IMR-90 (cell line): Measurements from ENCODE around the gene ENPP6. TPM values are rescaled to one million over a fixed set of nuclear protein-coding genes. Genes with fewer than 3 reads are reported as not detected.

Experiments used
- ATAC-seq: fragments of 200-7000 bp; cut with Tn5 transposase; 2 replicates; pipeline ENCODE4 v1.9.1; 2020; ENCODE audit warnings: low read depth, mild to moderate bottlenecking, moderate library complexity
- BruUV-seq: library from RNA; stranded (reverse); fragments of 400-500 nt; replicated peaks from 2 replicates; lab custom pipeline; 2021; lab: Mats Ljungman, UMichigan
- CTCF ChIA-PET: fragments of 300-600 bp; formaldehyde crosslinking; extraction: SDS; loops from one replicate; lab custom pipeline; 2021; ENCODE audit warnings: antibody characterized with exemption; lab: Yijun Ruan, JAX
- POLR2A ChIA-PET: fragments of 300-600 bp; sonication (Branson Sonifier 250); formaldehyde crosslinking; loops from one replicate; lab custom pipeline; 2022; ENCODE audit warnings: antibody characterized with exemption; ENCODE audit not compliant: unreplicated experiment; lab: Charles Lee
- DNase-seq: peaks from one replicate; pipeline ENCODE4 v3.0.0; 2013
- H2AFZ ChIP-seq: replicated peaks from 2 replicates; pipeline ENCODE3; 2013; ENCODE audit warnings: low read length, mild to moderate bottlenecking; ENCODE audit not compliant: poor library complexity
- H2AK5ac ChIP-seq: 2 replicates; pipeline ENCODE4 v1.6.1; 2013; ENCODE audit warnings: low read depth, low read length, inconsistent platforms
- H2AK9ac ChIP-seq: replicated peaks from 2 replicates; pipeline ENCODE3; 2013; ENCODE audit warnings: mild to moderate bottlenecking, low read depth, low read length, moderate library complexity; ENCODE audit not compliant: poor library complexity
- H2BK120ac ChIP-seq: 2 replicates; pipeline ENCODE4 v1.6.1; 2013; ENCODE audit warnings: low read depth, low read length, inconsistent platforms
- H2BK15ac ChIP-seq: 3 replicates; pipeline ENCODE4 v1.6.1; 2013; ENCODE audit warnings: low read depth, low read length, inconsistent platforms
- H2BK20ac ChIP-seq: 2 replicates; pipeline ENCODE4 v1.6.1; 2013; ENCODE audit warnings: low read depth, mild to moderate bottlenecking, inconsistent platforms, low read length, moderate library complexity
- H2BK5ac ChIP-seq: 2 replicates; pipeline ENCODE4 v1.6.1; 2013; ENCODE audit warnings: mild to moderate bottlenecking, low read depth, low read length, inconsistent platforms; ENCODE audit not compliant: poor library complexity, severe bottlenecking
- H3K14ac ChIP-seq: replicated peaks from 2 replicates; pipeline ENCODE4 v1.6.1; 2013; ENCODE audit warnings: low read depth, low read length, inconsistent platforms
- H3K18ac ChIP-seq: 2 replicates; pipeline ENCODE4 v1.6.1; 2013; ENCODE audit warnings: low read depth, low read length, control low read depth
- H3K23ac ChIP-seq: 2 replicates; pipeline ENCODE4 v1.6.1; 2013; ENCODE audit warnings: low read depth, low read length, inconsistent platforms
- H3K27ac ChIP-seq: 2 replicates; pipeline ENCODE4 v1.5.1; 2013; ENCODE audit warnings: mild to moderate bottlenecking, control low read depth, low read length; ENCODE audit not compliant: insufficient read depth
- H3K27me3 ChIP-seq: 2 replicates; pipeline ENCODE4 v1.6.1; 2013; ENCODE audit warnings: low read length; ENCODE audit not compliant: control insufficient read depth, insufficient read depth
- H3K36me3 ChIP-seq: 2 replicates; pipeline ENCODE4 v1.6.1; 2013; ENCODE audit warnings: low read length, mixed read lengths; ENCODE audit not compliant: control insufficient read depth, insufficient read depth
- H3K4ac ChIP-seq: 2 replicates; pipeline ENCODE4 v1.6.1; 2013; ENCODE audit warnings: low read depth, low read length, inconsistent platforms
- H3K4me1 ChIP-seq: 2 replicates; pipeline ENCODE4 v1.6.1; 2013; ENCODE audit warnings: low read length, mixed read lengths; ENCODE audit not compliant: control insufficient read depth, insufficient read depth
- H3K4me2 ChIP-seq: 2 replicates; pipeline ENCODE4 v1.6.1; 2013; ENCODE audit warnings: low read depth, mild to moderate bottlenecking, control low read depth, low read length, moderate library complexity
- H3K4me3 ChIP-seq: 2 replicates; pipeline ENCODE4 v1.5.1; 2013; ENCODE audit warnings: low read depth, mild to moderate bottlenecking, control low read depth, low read length, moderate library complexity; ENCODE audit not compliant: insufficient read depth
- H3K56ac ChIP-seq: 2 replicates; pipeline ENCODE4 v1.6.1; 2013; ENCODE audit warnings: low read length, inconsistent platforms; ENCODE audit not compliant: insufficient read depth; ENCODE audit errors: extremely low read depth
- H3K79me1 ChIP-seq, 2 experiments: 2 replicates each; pipeline ENCODE4 v1.6.1; 2013; ENCODE audit warnings: low read length in 2 of 2, inconsistent platforms in 1 of 2, low read depth in 1 of 2
- H3K9ac ChIP-seq: 2 replicates; pipeline ENCODE4 v1.6.1; 2013; ENCODE audit warnings: low read depth, low read length, control low read depth
- H3K9me1 ChIP-seq: 2 replicates; pipeline ENCODE4 v1.6.1; 2013; ENCODE audit warnings: low read length, inconsistent platforms; ENCODE audit not compliant: insufficient read depth
- H3K9me3 ChIP-seq: 2 replicates; pipeline ENCODE4 v1.6.1; 2013; ENCODE audit warnings: low read length; ENCODE audit not compliant: control insufficient read depth, insufficient read depth
- H4K20me1 ChIP-seq: 2 replicates; pipeline ENCODE4 v1.6.1; 2013; ENCODE audit warnings: low read length, inconsistent platforms; ENCODE audit not compliant: insufficient read depth
- H4K5ac ChIP-seq: 2 replicates; pipeline ENCODE4 v1.6.1; 2013; ENCODE audit warnings: mild to moderate bottlenecking, low read depth, low read length, control low read depth
- H4K8ac ChIP-seq, 2 experiments: 2 replicates each; pipeline ENCODE4 v1.6.1; 2013; ENCODE audit warnings: low read depth in 2 of 2, low read length in 2 of 2, control low read depth in 1 of 2, inconsistent platforms in 1 of 2
- H4K91ac ChIP-seq: 2 replicates; pipeline ENCODE4 v1.6.1; 2013; ENCODE audit warnings: low read depth, low read length, inconsistent platforms; ENCODE audit not compliant: insufficient read depth
- POLR2A ChIP-seq: IDR thresholded peaks from 2 replicates; pipeline ENCODE4 v1.6.1; 2012; ENCODE audit warnings: mild to moderate bottlenecking, low read depth, low read length
- WGBS, 2 experiments: methylation state at CpG; one replicate each; pipeline versions ENCODE4 v1.1.5 to v1.1.7; 2013; ENCODE audit warnings: missing lambda C conversion rate in 2 of 2; ENCODE audit not compliant: insufficient read length in 1 of 2; ENCODE audit errors: extremely low coverage in 2 of 2; 5-methylcytosine and 5-hydroxymethylcytosine counted together
- dilution Hi-C: fragments of 300-500 bp; cut with HindIII; formaldehyde crosslinking; loops from one replicate; pipeline ENCODE4 v1.14.3; 2018; ENCODE audit warnings: low sequenced_read_pairs; ENCODE audit not compliant: unreplicated experiment
- in situ Hi-C: fragments of 300-500 bp; cut with MboI; formaldehyde crosslinking; loops from 3 replicates; pipeline ENCODE4 v1.14.3; 2019; ENCODE audit warnings: low sequenced_read_pairs, inconsistent platforms, mixed read lengths
- intact Hi-C: fragments of 100-400 bp; cut with micrococcal nuclease; formaldehyde crosslinking; loops from 2 replicates; pipeline ENCODE4 v1.10.0; 2022
- polyA plus RNA-seq, 3 experiments: library from polyadenylated mRNA; depleted of rRNA; stranded (reverse); fragments of >200 nt; gene quantifications; 2 replicates each; pipeline ENCODE4 v1.2.3, GENCODE V29; 2012; ENCODE audit warnings: low replicate concordance in 1 of 3
- total RNA-seq: library from RNA; depleted of rRNA; stranded (reverse); fragments of >200 nt; gene quantifications from 2 replicates; pipeline ENCODE4 v1.2.3, GENCODE V29; 2012

ENPP6 gene
- total and polyA plus RNA-seq, 2 of the 4 experiments (the other 2 are of a cell fraction), result not detected

- Histone ChIP-seq H3K56ac (no peak overlapping the region), H3K4ac (no peak overlapping the region), H3K27me3 (peaks cover 3% of the 10 kb centered on the region; the same call in 1 of the 2 replicates), H3K14ac (no peak overlapping the region), H2BK15ac (no peak overlapping the region), H2AFZ (no peak overlapping the region), H3K4me2 (no peak overlapping the region), H3K79me1 (no peaks in the 10 kb centered on the region), H4K5ac (no peak overlapping the region; the same call in 1 of the 2 replicates), H3K18ac (no peak overlapping the region; the same call in 1 of the 2 replicates), H3K9ac (no peak overlapping the region), H3K23ac (no peak overlapping the region), H3K4me3 (no peak overlapping the region), H4K8ac (no peak overlapping the region), H3K27ac (no peak overlapping the region), H4K91ac (no peak overlapping the region), H2BK5ac (no peak overlapping the region), H3K4me1 (no peaks in the 10 kb centered on the region), H2BK20ac (no peak overlapping the region), H4K20me1 (no peaks in the 10 kb centered on the region), H3K9me3 (no peaks in the 10 kb centered on the region), H2BK120ac (no peak overlapping the region), H2AK9ac (no peak overlapping the region), H3K9me1 (no peaks in the 10 kb centered on the region), H2AK5ac (no peak overlapping the region), H3K36me3 (no peaks in the 10 kb centered on the region)
- no TSS peak for BruUV-seq
- no CpG with 5 or more reads among the region's 8 CpGs for WGBS, 2 experiments
- ChIA-PET POLR2A (no interaction called here), CTCF (interaction anchor here (0.6 kb wide), 1 partner anchor 668 kb away, joined by 3 read pairs; no protein-coding TSS in a partner anchor)
- intact Hi-C loops (no loop called here), in situ Hi-C loops (no loop called here), dilution Hi-C loops (no loop called here)
- ATAC-seq (no peak), DNase-seq (peak; percentile 8)
- no peak for TF ChIP-seq POLR2A
Measured at GRCh38 chr4:184147858-184148737, 69.6 kb downstream of the ENPP6 start.
